Testis (tissue), 2 donors: ENCODE results near the gene IER5L.

ENCODE experiments used
- POLR2A ChIP-seq: fragments of 450-650 bp; IDR thresholded peaks from one replicate; pipeline ENCODE4 v1.6.1; 2017; ENCODE audit warnings: antibody characterized with exemption, mild to moderate bottlenecking, moderate library complexity
- TF ChIP-seq, protein P1 (sequence below), 3 experiments: fragments of 450-650 bp in 2 of 3; fragments of 200-600 bp in 1 of 3; sonication (generic) in 1 of 3; IDR thresholded peaks; one replicate each; pipeline ENCODE4 v1.5.1; 2016 to 2019; ENCODE audit warnings: antibody characterized with exemption in 3 of 3, mild to moderate bottlenecking in 2 of 3, moderate library complexity in 1 of 3

DNA sequence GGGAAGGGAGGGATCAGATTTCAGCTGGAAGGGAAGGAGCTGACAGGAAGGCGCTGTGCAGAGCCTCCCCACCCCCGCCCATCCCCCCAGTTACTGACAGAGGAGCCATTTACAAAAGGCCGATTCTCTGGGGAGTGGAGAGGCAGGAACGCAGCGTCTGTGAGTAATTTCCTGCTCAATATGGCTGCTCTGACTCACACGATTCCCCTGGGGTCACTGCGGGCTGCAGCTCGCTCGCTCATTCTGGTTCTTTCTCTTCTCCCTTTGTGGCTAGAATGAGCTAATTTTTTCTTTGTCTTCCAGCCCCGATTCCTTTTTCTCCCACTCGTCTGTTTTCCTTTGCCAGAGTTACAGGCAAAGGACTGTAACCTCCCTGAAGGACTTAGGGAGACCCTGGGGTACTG lies 38.1 kb downstream of the IER5L start:
- TF ChIP-seq, protein P1, sequence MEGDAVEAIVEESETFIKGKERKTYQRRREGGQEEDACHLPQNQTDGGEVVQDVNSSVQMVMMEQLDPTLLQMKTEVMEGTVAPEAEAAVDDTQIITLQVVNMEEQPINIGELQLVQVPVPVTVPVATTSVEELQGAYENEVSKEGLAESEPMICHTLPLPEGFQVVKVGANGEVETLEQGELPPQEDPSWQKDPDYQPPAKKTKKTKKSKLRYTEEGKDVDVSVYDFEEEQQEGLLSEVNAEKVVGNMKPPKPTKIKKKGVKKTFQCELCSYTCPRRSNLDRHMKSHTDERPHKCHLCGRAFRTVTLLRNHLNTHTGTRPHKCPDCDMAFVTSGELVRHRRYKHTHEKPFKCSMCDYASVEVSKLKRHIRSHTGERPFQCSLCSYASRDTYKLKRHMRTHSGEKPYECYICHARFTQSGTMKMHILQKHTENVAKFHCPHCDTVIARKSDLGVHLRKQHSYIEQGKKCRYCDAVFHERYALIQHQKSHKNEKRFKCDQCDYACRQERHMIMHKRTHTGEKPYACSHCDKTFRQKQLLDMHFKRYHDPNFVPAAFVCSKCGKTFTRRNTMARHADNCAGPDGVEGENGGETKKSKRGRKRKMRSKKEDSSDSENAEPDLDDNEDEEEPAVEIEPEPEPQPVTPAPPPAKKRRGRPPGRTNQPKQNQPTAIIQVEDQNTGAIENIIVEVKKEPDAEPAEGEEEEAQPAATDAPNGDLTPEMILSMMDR (IDR thresholded peaks at IDR 0.05) = no peak
- no peak for TF ChIP-seq POLR2A
